CD4-positive, alpha-beta T cell treated with Interleukin-10 for 1 hour (primary cell): ENCODE results near the gene MORN2.
"Not testable (repeated sequence)": the region's sequence is repeated elsewhere in the genome, so short reads cannot be mapped to it uniquely, and the experiment has no call there.

ENCODE experiments used
- DNase-seq: peaks from one replicate; pipeline ENCODE4 v3.0.0-alpha.2; 2020

Gene MORN2

DNA sequence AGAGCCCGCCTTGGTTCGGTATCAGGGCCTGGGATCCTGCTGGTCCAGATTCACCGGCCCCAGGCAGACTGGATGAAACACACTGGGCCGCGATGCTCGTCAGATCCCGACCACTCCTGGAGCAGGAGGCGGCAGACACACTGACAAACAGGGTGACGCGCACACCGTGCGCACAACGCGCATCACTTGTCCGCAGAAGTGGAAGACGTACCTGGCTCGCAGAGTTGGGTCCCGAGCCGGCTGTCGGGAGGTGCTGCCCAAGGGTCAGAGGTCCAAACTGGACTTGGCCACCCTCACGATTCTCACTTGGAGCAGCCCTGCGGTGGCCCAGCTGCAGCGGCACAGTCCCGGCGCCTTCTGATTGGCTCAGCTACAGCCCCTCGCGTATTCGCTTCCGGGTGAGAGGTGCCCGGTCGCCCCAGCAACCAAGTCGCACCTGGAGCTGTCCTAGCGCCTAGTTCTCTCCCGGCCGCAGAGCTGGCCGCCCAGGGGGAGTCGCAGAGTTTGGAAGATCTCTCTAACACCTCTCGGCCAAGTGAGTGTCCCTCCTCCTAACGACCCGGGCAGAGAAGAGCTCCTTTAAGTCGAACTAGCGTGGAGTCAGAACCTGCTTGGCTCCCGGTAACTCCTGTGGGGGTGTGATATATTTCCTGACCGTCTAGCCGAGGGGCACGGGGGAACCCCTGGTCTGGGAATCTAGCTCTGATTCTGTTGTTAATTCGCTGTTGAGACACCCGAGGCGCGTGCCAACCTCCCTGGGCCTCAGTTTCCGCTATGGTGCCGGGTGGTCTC is at the start of gene MORN2, which contains the start of gene DHX57:
Gene MORN2 (plus strand): TSS at position 401 of the 792 bp plus-strand sequence.
Gene DHX57 (minus strand): TSS at position 359 of the 792 bp plus-strand sequence. CDS start 7,529 bp downstream, outside the sequence.
- DNase-seq = peak; percentile 81

DNA sequence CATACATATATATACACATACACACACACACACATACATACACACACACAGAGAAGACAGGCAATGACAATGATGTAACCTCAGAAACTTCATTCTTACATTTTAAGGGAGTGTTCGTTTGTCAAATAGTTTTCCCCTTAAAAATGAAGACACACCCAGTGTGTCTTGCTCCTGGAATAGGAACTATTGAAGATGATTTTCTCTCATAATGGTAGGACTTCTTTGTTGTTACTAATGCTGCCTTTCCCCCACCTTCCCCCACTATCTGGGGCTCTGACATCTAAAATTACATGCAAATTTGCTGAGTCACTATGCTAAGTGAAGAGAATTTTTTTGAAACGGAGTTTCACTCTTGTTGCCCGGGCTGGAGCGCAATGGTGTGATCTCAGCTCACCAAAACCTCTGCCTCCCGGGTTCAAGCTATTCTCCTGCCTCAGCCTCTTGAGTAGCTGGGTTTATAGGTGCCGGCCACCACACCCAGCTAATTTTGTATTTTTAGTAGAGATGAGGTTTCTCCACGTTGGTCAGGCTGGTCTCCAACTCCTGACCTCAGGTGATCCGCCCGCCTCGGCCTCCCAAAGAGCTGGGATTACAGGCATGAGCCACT is 48.1 kb upstream of the MORN2 start:
- DNase-seq = not testable (repeated sequence)

GRCh38 chr2:38828460-38828859 is 47.3 kb upstream of the MORN2 start:
- DNase-seq = no peak

DNA sequence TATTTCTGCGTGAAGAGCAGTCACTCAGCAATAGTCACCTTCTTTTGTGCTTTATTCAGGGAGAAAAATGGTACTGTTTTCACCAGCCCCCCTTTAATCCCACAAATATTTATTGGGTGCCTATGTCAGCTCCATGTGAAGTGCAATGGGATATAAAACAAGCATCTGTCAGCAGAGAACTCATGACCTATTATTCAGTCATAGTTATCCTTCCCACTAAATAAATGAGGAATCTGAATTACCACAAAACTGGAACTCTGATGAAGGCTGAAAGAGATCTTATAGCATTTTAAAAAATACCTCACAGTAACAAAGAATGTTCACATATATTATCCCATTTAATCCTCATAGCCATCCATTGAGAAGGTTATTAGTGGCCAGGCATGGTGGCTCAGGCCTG is 45.8 kb upstream of the MORN2 start:
- DNase-seq = no peak

DNA sequence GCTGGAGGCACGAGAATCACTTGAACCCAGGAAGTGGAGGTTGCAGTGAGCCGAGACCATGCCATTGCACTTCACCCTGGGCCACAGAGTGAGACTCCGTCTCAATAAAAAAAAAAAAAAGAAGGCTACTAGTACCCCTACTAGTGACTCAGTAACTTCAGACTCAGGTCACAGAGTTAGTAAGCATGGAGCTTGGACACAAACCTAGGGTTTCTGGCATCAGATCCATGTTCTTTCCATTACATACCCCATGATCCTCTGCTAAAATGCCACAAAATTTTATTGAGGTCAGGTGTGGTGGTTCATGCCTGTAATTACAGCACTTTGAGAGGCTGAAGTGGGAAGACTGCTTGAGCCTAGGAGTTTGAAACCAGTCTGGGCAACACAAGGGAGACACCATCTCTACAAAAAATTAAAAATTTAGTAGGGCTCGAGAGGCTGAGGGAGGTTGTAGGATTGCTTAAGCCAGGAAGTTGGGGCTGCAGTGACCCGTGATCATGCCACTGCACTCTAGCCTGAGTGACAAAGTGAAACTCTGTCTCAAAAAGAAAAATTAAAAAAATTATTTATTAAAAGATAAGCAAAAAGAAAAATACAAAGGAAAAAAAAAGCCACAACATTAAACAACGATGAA is 45.1 kb upstream of the MORN2 start:
- DNase-seq = no peak

GRCh38 chr2:38835015-38835601 is 40.7 kb upstream of the MORN2 start:
- peak; percentile 35 for DNase-seq

DNA sequence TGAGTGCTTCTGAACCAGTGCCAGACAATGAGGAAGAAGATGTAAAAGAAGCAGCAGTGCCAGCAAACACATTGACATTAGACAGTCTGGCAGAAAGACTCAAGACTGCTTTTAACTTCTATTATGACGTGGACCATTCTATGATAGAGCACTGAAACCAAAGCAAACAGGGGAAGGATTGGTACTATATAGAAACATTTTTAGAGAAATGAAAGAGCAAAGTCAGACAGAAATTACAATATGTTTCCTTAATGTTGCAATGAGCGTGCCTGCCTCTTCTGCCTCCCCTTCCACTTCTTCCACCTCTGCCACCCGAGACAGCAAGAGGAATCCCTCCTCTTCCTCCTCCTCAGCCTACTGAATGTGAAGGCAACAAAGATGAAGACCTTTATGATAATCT is 39.8 kb upstream of the MORN2 start:
- DNase-seq = peak; percentile 5

DNA sequence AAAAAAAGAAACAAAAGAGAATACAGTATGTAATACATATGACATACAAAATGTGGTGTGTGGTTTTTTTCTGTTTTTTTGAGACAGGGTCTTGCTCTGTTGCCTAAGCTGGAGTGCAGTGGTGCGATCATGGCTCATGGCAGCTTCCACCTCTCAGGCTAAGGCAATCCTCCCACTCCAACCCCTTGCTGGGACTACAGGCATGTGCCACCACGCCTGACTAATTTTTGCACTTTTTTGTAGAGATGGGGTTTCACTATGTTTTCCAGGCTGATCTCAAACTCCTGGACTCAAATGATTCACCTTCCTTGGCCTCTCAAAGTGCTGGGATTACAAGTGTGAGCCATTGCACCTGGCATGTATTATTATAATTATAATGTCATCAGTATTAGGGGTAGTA is 39.0 kb upstream of the MORN2 start:
- no peak for DNase-seq

- DNase-seq = no peak
Measured at GRCh38 chr2:38850045-38850444, 25.7 kb upstream of the MORN2 start.

GRCh38 chr2:38856165-38856564 is 19.6 kb upstream of the MORN2 start:
- DNase-seq = no peak

DNA sequence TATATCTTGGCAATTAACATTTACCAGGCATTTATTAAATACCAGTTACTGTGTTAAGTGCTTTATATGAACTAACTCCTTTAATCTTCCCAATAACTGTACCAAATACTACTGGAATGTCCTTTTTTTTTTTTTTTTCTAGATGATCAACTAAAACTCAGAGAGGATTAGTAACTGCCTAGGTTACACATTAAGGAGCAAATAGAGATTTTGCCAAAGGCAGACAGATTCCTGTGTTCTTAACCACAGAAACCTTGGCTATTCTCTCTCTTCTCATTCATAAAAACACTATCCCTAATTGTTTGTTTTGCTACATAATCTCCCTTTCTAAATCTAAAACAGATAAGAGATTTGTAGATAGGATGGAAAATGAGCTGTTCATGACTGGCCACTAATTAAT is 13.3 kb upstream of the MORN2 start:
- DNase-seq = no peak

DNA sequence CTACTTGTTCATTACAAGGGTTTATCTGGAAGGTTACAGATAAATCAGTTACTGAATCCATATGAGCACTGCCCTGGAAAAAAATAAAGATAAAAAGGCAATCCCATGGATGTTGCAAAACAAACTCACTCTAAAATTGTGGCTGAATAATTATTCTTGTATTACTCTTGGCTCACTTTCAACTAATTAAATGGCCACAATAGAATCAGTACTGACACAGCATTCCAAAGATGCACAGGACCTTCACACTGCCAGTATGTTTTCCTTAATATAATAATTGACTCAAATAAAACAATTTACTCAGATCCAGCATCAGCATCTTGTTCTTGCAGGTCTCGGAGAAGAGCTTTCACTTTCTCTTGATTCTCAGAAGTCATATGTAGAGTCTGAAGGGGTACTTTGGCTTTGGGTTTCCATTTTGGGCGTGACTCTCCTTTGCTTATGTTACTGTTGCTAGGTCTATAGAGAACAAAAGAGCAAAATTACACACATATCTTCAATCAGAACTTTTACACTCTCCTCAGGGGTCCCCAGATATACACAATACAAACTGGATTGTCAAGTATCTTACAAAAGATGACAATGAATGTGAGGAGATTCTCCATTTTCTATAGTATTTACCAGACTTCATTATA is 12.6 kb upstream of the MORN2 start:
- DNase-seq = peak; percentile 6

- no peak for DNase-seq
Measured at GRCh38 chr2:38866773-38867443, 8.9 kb upstream of the MORN2 start.

DNA sequence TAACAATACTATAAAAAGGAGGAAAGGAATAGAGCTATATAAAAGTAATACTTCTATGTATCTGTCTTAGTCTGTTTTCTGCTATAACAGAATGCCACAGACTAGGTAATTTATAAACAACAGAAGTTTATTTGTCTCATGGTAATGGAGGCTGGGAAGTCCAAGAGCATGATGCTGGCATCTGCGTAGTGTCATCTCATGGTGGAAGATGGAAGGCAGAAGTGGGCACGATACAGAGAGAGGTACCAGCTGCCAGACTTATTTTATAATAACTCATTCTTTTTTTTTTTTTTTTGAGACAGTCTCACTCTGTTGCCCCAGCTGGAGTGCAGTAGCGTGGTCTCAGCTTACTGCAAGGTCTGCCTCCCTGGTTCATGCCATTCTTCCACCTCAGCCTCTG is 4.3 kb upstream of the MORN2 start:
- DNase-seq = no peak

- DNase-seq = no peak
Measured at GRCh38 chr2:38873763-38874162, 2.0 kb upstream of the MORN2 start.

DNA sequence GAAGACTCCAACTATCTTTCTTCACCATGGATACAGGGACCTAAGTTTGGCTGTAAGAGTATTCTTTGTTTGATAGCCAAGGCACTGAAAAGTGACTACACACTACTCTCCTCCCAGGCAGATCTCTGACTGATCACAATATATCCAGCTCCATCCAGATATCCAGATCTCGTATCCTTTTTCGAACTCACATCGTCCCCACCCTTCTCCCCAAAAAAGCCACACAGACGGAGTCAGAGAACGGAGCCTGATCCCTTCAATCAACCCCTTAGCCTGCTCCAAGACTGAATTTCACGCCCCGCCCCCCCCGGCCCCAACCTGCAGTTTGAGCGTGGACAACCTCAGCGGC is 575 bp upstream of the MORN2 start:
- DNase-seq = no peak

- DNase-seq = no peak
Measured at GRCh38 chr2:38876407-38876806, 631 bp downstream of the MORN2 start.

DNA sequence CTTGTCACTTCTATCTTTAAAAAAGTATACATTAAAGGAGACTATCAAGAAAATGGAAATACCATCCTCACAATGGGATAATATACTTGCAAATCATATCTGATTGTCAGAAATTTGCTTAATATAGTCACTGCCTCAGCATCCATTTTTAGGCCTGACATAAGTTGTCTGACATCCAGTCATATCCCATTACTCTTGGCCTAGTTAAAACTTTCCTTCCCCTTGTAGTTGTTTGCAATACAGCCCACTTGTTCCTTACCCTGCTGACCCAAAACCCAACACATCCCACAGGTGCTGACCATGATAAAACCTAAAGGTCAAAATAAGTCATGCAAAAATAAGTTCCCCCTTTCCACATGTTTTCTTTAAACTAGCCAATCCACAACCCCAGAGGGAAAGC is 10.3 kb downstream of the MORN2 start:
- DNase-seq = no peak

DNA sequence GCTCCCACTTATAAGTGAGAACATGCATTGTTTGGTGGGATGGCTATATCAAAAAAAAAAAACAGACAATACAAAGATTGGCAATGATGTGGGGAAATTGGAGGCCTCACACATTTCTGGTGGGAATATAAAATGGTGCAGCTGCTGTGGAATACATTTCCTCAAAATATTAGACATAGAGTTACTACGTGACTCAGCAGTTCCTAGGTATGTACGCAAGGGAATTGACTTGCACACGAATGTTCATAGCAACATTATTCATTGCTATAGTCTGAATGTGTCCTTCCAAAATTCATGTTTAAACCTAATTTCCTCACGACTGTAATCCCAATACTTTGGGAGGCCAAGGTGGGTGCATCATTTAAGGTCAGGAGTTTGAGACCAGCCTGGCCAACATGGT is 11.6 kb downstream of the MORN2 start:
- DNase-seq = no peak

- DNase-seq = no peak
Measured at GRCh38 chr2:38887902-38888554, 12.3 kb downstream of the MORN2 start.

DNA sequence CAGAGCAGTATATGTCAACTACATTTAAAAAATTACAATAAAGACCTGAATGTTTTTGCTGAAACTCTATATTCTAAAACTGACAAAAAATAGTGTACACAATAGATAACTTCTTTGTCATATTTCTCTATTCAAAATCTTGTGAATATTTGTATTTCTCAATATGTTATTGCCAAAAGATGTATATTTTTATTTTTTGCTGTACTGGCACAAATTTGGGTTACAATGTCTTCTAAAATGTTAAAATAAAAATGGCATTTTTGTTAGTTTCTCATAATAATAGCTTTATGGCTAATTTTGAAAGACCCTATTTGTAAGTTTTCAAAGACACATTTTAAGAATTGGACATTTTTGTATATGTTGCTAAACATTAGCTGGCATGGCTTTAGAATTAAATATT is 13.3 kb downstream of the MORN2 start:
- DNase-seq = no peak

GRCh38 chr2:38889575-38889974 is 13.8 kb downstream of the MORN2 start, which contains the start of gene ARHGEF33:
Gene ARHGEF33 (plus strand): TSS chr2:38889875. CDS start chr2:38919448, 29,573 bp downstream.
- no peak for DNase-seq
